ENCODE measurements around the gene B4GALNT4. TPM values are rescaled to one million over a fixed set of nuclear protein-coding genes. Genes with fewer than 3 reads are reported as not detected.

Gene B4GALNT4
- total and polyA plus RNA-seq, 2 of the 4 experiments (the other 2 are of a cell fraction): 5.2 to 38.6 TPM

GRCh38 chr11:403021-403760 is 33.9 kb downstream of the B4GALNT4 start:
- in situ Hi-C loops (cut with MboI; ENCODE audit: low sequenced_read_pairs): no loop called here
- POLR2A ChIA-PET (ENCODE audit: unreplicated experiment): no interaction called here

More at GRCh38 chr11:403021-403760, 33.9 kb downstream of the B4GALNT4 start:
- Histone ChIP-seq H3K23ac (ENCODE audit: low read depth, low read length) (no peak overlapping the region), H3K4ac (ENCODE audit: low read depth, low read length) (no peak overlapping the region), H2AFZ (replicated peaks; ENCODE audit: low read length, poor library complexity) (no peak overlapping the region), H3K4me3 (ENCODE audit: insufficient read depth, low read depth, low read length) (no peak overlapping the region), H4K20me1 (ENCODE audit: insufficient read depth, low read length) (no peaks in the 10 kb centered on the region), H2AK9ac (replicated peaks; ENCODE audit: low read depth, low read length, poor library complexity) (no peak overlapping the region), H4K5ac (ENCODE audit: low read depth, low read length) (no peak overlapping the region), H4K91ac (ENCODE audit: insufficient read depth, low read depth, low read length) (no peak overlapping the region), H3K56ac (ENCODE audit: extremely low read depth, insufficient read depth, low read length) (no peak overlapping the region), H3K27ac (ENCODE audit: insufficient read depth, low read length) (no peak overlapping the region), H2BK15ac (ENCODE audit: low read depth, low read length) (no peak overlapping the region), H2BK5ac (ENCODE audit: low read depth, low read length, poor library complexity, severe bottlenecking) (no peak overlapping the region), H3K27me3 (ENCODE audit: control insufficient read depth, insufficient read depth, low read length) (peaks cover 16% of the 10 kb centered on the region), H3K4me1 (ENCODE audit: control insufficient read depth, insufficient read depth, low read length) (peaks cover 3% of the 10 kb centered on the region; the same call in 1 of the 2 replicates), H4K8ac (ENCODE audit: low read depth in 2 of 2, low read length in 2 of 2) (no peak overlapping the region), H3K4me2 (ENCODE audit: low read depth, low read length) (no peak overlapping the region), H2BK20ac (ENCODE audit: low read depth, low read length) (no peak overlapping the region), H3K9me3 (ENCODE audit: control insufficient read depth, insufficient read depth, low read length) (peaks cover 5% of the 10 kb centered on the region; the same call in 1 of the 2 replicates), H3K9ac (ENCODE audit: low read depth, low read length) (no peak overlapping the region), H3K18ac (ENCODE audit: low read depth, low read length) (no peak overlapping the region), H3K14ac (replicated peaks; ENCODE audit: low read depth, low read length) (no peak overlapping the region), H2BK120ac (ENCODE audit: low read depth, low read length) (no peak overlapping the region), H2AK5ac (ENCODE audit: low read depth, low read length) (no peak overlapping the region), H3K36me3 (ENCODE audit: control insufficient read depth, insufficient read depth, low read length) (no peaks in the 10 kb centered on the region), H3K79me1 (ENCODE audit: low read depth in 1 of 2, low read length in 2 of 2) (no peaks in the 10 kb centered on the region), H3K9me1 (ENCODE audit: insufficient read depth, low read length) (no peaks in the 10 kb centered on the region)
- 76% methylated on average over 27 of the region's 55 CpGs; no CpG with 5 or more reads in 1 of the 2 experiments for WGBS, 2 experiments (ENCODE audit: extremely low coverage in 2 of 2, insufficient read length in 1 of 2)
- no TSS peak for BruUV-seq (replicated peaks)
- CTCF ChIA-PET: no interaction called here
- dilution Hi-C loops (cut with HindIII; ENCODE audit: low sequenced_read_pairs, unreplicated experiment) (no loop called here), intact Hi-C loops (cut with micrococcal nuclease) (no loop called here)
- ATAC-seq (ENCODE audit: low read depth): no peak
- TF ChIP-seq POLR2A (IDR thresholded peaks at IDR 0.05; ENCODE audit: low read depth, low read length) (no peak), RCOR1 (IDR thresholded peaks at IDR 0.05; ENCODE audit: insufficient replicate concordance, low read length) (no peak), CHD1 (IDR thresholded peaks at IDR 0.05; ENCODE audit: low read depth, low read length) (no peak), BHLHE40 (IDR thresholded peaks at IDR 0.05; ENCODE audit: low read depth, low read length) (no peak), ELK1 (IDR thresholded peaks at IDR 0.05; ENCODE audit: borderline replicate concordance, low read depth, low read length) (no peak), MAFK (IDR thresholded peaks at IDR 0.05; ENCODE audit: low read depth, low read length) (no peak), SMC3 (IDR thresholded peaks at IDR 0.05; ENCODE audit: low read depth, low read length) (no peak), FOS (IDR thresholded peaks at IDR 0.05; ENCODE audit: low read depth, low read length) (no peak), CTCF (conservative IDR thresholded peaks at IDR 0.05; ENCODE audit: low read depth, low read length) (no peak), RFX5 (IDR thresholded peaks at IDR 0.05; ENCODE audit: low read depth, low read length) (no peak), RAD21 (IDR thresholded peaks at IDR 0.05; ENCODE audit: low read length) (no peak), USF2 (IDR thresholded peaks at IDR 0.05; ENCODE audit: low read depth, low read length) (no peak), NFE2L2 (IDR thresholded peaks at IDR 0.05; ENCODE audit: low read depth, low read length) (no peak), MAZ (IDR thresholded peaks at IDR 0.05; ENCODE audit: borderline replicate concordance, low read depth, low read length) (no peak), MXI1 (IDR thresholded peaks at IDR 0.05; ENCODE audit: borderline replicate concordance, low read depth, low read length) (no peak), CEBPB (IDR thresholded peaks at IDR 0.05; ENCODE audit: low read depth, low read length) (no peak)
- DNase-seq: no peak
